ENCODE measurements around the gene ACTL10.

ACTL10 gene

DNA sequence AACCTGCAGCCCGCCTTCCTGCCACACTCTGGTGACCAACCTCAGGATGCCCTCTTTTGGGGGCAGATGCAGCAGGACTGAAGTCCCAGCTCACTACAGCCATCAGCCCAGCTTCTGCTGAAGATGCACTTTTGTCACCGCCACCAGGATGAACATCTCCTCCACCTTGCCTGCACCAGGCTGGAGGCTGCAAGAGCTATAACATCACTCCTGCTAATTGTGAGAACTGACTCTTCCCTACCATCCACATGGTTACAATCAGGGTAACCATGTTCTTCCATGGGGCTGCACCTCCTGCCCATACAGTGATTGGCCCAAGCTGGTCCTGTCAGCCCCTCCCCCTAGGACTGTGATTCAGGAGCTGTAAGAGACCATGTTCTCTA, 2.0 kb upstream of the ACTL10 start:
- DNase-seq = no peak

DNA sequence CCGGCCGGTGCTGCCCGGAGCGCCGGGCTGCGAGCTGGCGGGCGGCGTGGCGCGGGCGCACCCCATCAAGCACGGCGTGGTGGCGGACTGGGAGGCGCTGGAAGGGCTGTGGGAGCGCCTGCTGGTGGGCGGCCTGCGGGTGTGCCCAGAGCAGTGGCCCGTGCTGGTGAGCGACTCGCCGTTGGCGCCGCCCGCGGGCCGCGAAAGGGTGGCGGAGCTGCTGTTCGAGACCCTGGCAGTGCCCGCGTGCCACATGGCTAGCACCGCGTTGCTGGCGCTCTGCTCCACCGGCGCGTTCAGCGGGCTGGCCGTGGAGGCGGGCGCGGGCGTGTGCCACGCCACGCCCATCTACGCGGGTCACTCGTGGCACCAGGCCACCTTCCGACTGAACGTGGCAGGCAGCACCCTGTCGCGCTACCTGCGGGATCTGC, 517 bp downstream of the ACTL10 start:
- DNase-seq = peak in 2 of 4 experiments; percentile 35 to 43

- peak; percentile 51 to 67 (median 66) for DNase-seq
Measured at GRCh38 chr20:33667676-33668465, 1.1 kb downstream of the ACTL10 start.

- DNase-seq = no peak
Measured at GRCh38 chr20:33668466-33669155, 1.9 kb downstream of the ACTL10 start.

DNA sequence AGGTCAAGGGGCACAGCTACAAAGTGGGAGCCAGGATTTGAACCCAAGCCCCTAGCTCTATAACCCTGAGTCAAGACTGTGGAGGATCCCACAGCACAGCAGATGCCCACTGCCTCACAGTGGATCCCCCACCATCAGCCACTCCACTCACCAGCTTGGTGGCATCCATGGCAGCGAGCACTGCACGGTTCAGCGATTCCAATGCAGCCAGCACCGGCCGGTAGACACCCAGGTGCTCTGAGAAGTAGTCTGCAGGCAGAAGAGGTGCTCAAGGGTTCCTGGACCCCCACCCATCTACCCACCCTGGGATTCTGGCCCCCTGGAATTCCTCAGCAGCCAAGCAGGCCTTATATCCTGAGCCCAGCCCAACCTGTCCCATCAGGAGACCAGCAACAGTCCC, 2.5 kb downstream of the ACTL10 start:
- no peak for DNase-seq

DNA sequence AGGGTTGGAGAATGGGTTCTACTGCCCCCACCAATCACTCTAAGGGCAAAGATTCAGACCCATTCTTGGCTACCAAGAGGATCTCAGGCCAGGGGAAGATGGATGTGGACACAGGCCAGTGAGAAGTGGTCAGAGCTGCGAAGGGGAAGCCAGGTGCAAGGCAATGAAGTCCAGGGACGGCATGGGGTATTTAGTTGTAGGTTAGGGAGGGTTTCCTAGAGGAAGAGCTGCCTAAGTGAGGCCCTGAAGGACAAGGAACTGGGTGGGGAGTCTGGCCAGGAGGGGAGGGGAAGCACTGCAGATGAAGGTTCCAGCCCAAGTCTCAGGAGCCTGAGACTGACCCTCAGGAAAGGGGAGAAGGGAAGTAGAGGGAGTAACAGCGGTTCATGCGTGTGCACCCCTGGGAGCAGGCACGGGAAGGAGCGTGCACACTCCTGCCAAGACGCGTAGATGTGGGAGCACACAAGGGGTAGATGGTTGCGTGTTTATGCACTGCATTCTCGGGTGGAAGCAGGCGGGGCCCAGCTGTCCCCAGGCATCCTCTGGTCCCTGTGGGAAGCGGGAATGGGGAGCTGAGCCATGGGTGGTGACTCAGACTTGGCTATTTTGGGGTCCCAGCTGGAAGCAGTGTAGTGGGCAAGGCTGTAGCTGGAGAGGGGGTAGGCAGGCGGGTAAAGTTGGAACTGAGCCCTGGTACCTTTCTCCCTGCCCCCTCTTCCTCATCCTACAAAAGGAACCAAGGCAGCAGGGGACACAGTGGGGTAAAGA, 3.3 kb downstream of the ACTL10 start:
- no peak for DNase-seq

GRCh38 chr20:33670715-33671499, 4.2 kb downstream of the ACTL10 start:
- DNase-seq = no peak

GRCh38 chr20:33671573-33672288, 5.0 kb downstream of the ACTL10 start:
- no peak for DNase-seq

DNA sequence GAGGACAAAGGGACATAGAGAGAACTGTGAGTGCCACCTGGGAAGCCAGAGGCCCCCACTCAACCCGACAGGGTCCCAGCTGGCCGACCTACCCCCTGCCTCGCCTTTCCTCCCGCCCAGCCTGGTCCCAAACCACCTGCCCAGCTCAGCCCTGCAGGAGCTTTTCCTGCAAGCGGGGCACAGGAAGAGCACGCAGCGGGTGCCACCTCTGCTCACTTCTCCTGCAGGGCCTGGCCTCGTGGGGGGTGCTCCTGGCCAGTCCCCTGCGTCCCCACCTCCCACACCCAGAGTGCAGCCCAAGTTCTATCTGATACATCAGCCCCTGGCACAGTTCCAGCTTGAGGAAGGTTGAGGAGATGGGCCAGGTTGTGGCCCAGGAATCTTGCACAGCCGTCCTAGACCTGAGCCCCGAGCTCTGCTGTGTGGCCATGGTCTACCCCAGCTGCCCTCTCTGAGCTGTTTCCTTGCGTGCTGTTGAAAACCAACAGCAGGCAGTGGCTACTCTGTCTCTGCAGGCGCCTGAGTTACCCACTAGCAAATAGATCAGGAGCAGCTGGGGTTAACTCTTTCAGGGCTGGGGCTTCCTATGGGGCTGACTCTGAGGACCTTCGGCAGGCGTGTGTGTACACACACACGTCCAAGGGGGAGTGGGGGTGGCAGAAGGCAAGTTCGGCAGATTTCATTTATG, 5.8 kb downstream of the ACTL10 start:
- DNase-seq = no peak

GRCh38 chr20:33673114-33673409, 6.3 kb downstream of the ACTL10 start:
- no peak for DNase-seq

DNA sequence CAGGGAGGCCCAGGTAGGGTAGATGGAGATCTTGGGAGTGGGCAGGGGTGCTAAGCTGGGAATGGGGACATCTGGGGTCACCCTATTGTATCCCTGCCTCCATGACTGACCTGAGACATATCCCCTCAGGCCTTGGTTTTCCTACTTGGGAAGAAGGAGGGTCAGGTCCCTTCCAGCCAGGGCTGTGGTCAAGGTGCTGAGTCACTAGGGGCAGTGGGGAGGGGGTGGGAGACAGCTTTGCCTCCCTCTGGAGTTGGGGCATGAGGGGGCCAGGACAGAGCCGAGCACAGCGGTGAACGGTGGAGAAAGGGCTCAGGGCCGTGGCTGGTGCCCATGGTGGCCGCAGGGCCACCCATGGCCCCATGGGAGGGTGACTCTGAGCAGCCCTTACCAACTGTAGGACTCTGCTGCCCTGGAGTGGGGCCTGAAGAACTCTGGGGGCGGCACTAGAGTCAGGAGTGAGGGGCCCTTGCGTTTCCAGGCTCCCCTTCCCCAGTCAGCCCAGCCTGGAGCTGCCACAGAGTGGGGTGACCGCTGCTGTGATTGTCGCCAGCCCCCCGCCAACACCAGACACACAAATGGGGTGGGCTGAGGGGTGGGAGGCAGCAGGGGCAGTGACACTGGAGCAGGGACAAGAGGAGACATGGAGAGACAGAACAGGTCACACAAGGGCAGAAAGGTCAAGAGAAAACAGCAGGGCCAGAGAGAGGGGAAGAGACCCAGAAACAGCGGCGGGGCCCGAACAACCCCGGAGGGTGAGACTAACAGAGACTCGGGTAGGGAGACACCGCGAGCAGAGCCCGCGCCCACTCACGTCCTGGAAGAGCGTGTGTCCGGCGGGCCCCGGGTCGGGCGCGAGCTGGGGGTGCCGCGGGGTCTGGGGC, 6.9 kb downstream of the ACTL10 start:
- DNase-seq = no peak

GRCh38 chr20:33674294-33675135, 7.8 kb downstream of the ACTL10 start, which contains the start of gene NECAB3:
TSS of gene NECAB3 (minus strand) at chr20:33674428. CDS start at chr20:33674352, 76 bp downstream.
- peak in 2 of 4 experiments; percentile 31 to 35 for DNase-seq

- no peak for DNase-seq
Measured at GRCh38 chr20:33675136-33675959, 8.6 kb downstream of the ACTL10 start.

- no peak for DNase-seq
Measured at GRCh38 chr20:33676121-33676520, 9.4 kb downstream of the ACTL10 start.

- DNase-seq = no peak
Measured at GRCh38 chr20:33676652-33677645, 10.2 kb downstream of the ACTL10 start.

- no peak for DNase-seq
Measured at GRCh38 chr20:33677991-33678702, 11.4 kb downstream of the ACTL10 start.
